GM12878 (cell line): ENCODE results near the gene GGCT. TPM values are rescaled to one million over a fixed set of nuclear protein-coding genes. Genes with fewer than 3 reads are reported as not detected.

ENCODE experiments used
- ATAC-seq: fragments of 200-7000 bp; cut with Tn5 transposase; 3 replicates; pipeline ENCODE4 v1.9.1; 2020; ENCODE audit warnings: mild to moderate bottlenecking, moderate library complexity
- BruUV-seq: library from RNA; stranded (reverse); fragments of 400-500 nt; replicated peaks from 2 replicates; lab custom pipeline; 2021; lab: Mats Ljungman, UMichigan
- CTCF ChIA-PET: fragments of 300-600 bp; sonication (Branson Sonifier 250); formaldehyde crosslinking; extraction: SDS; loops from one replicate; lab custom pipeline; 2021; ENCODE audit warnings: inconsistent platforms; lab: Yijun Ruan, JAX
- POLR2A ChIA-PET: fragments of 350-600 bp; formaldehyde crosslinking; extraction: SDS; loops from one replicate; lab custom pipeline; 2021; ENCODE audit warnings: inconsistent platforms; lab: Charles Lee
- RAD21 ChIA-PET: fragments of 300-600 bp; sonication (Branson Sonifier 250); formaldehyde crosslinking; loops from one replicate; lab custom pipeline; 2023; ENCODE audit warnings: antibody characterized with exemption; ENCODE audit not compliant: unreplicated experiment; lab: Charles Lee
- SMC1A ChIA-PET: fragments of 300-600 bp; sonication (Branson Sonifier 250); formaldehyde crosslinking; loops from one replicate; lab custom pipeline; 2023; ENCODE audit not compliant: unreplicated experiment, uncharacterized antibody; lab: Charles Lee
- DNase-seq: peaks from one replicate; pipeline ENCODE4 v3.0.0-alpha.2; 2011; ENCODE audit warnings: low read depth, low spot score
- FAIRE-seq: peaks from 3 replicates; lab custom pipeline; 2011; peaks lifted over from hg19 to GRCh38; lab: Jason Lieb, UNC
- H2AFZ ChIP-seq: 2 replicates; pipeline ENCODE4 v1.6.0; 2011; ENCODE audit warnings: low read depth, low read length, control low read depth; ENCODE audit not compliant: control insufficient read depth
- H3K27ac ChIP-seq: 2 replicates; pipeline ENCODE4 v1.5.1; 2011; ENCODE audit warnings: control low read depth; ENCODE audit not compliant: control insufficient read depth, insufficient read depth
- H3K27me3 ChIP-seq, 2 experiments: replicated peaks in 1 of 2; 2 replicates each; pipeline versions ENCODE4 v1.6.0 to v1.6.1; 2011; ENCODE audit warnings: low read length in 1 of 2; ENCODE audit not compliant: control insufficient read depth in 2 of 2, insufficient read depth in 2 of 2
- H3K36me3 ChIP-seq, 2 experiments: 2 replicates each; pipeline ENCODE4 v1.5.1; 2011; ENCODE audit warnings: low read length in 1 of 2; ENCODE audit not compliant: control insufficient read depth in 2 of 2, insufficient read depth in 2 of 2
- H3K4me1 ChIP-seq: 2 replicates; pipeline ENCODE4 v1.6.1; 2011; ENCODE audit warnings: mild to moderate bottlenecking, low read length, moderate library complexity, mixed read lengths; ENCODE audit not compliant: control insufficient read depth, insufficient read depth
- H3K4me2 ChIP-seq: 2 replicates; pipeline ENCODE4 v1.6.0; 2011; ENCODE audit warnings: control low read depth; ENCODE audit not compliant: control insufficient read depth, insufficient read depth
- H3K4me3 ChIP-seq: fragments of 200-600 bp; sonication (generic); 2 replicates; pipeline ENCODE4 v1.5.1; 2016
- H3K79me2 ChIP-seq: 2 replicates; pipeline ENCODE4 v1.6.0; 2011; ENCODE audit warnings: low read length; ENCODE audit not compliant: control insufficient read depth, insufficient read depth
- H3K9ac ChIP-seq: 2 replicates; pipeline ENCODE4 v1.8.0; 2011; ENCODE audit warnings: low read length, control low read depth, mixed read lengths; ENCODE audit not compliant: control insufficient read depth, insufficient read depth
- H3K9me3 ChIP-seq: replicated peaks from 3 replicates; pipeline ENCODE4 v1.5.1; 2011; ENCODE audit warnings: mild to moderate bottlenecking, low read length; ENCODE audit not compliant: control insufficient read depth, insufficient read depth
- H4K20me1 ChIP-seq: 2 replicates; pipeline ENCODE4 v1.6.0; 2011; ENCODE audit not compliant: control insufficient read depth, insufficient read depth
- EGR1 ChIP-seq, 2 experiments: IDR thresholded peaks; 1 replicate in 1 of 2; 2 replicates in 1 of 2; pipeline ENCODE4 v1.6.1; 2011 to 2012; ENCODE audit warnings: low read depth in 2 of 2, low read length in 2 of 2, borderline replicate concordance in 1 of 2, mild to moderate bottlenecking in 1 of 2, moderate library complexity in 1 of 2
- EP300 ChIP-seq, 2 experiments: fragments of 150-350 bp in 1 of 2; IDR thresholded peaks; 2 replicates each; pipeline ENCODE4 v1.6.1; 2011 to 2012; ENCODE audit warnings: low read depth in 2 of 2, low read length in 2 of 2, borderline replicate concordance in 1 of 2, improper control_type of control experiment in 1 of 2, inconsistent platforms in 1 of 2; ENCODE audit not compliant: control insufficient read depth in 1 of 2
- FOXK2 ChIP-seq: fragments of 450-650 bp; IDR thresholded peaks from 2 replicates; pipeline ENCODE4 v1.6.1; 2017; ENCODE audit warnings: mild to moderate bottlenecking, moderate library complexity
- GATAD2B ChIP-seq: fragments of 450-650 bp; conservative IDR thresholded peaks from 2 replicates; pipeline ENCODE4 v1.6.1; 2017; ENCODE audit warnings: low read depth, mild to moderate bottlenecking, moderate library complexity
- HDGF ChIP-seq: fragments of 450-650 bp; IDR thresholded peaks from 2 replicates; pipeline ENCODE4 v1.6.1; 2016; ENCODE audit warnings: antibody characterized with exemption
- IKZF1 ChIP-seq: fragments of 450-650 bp; conservative IDR thresholded peaks from 2 replicates; pipeline ENCODE4 v1.6.1; 2017; ENCODE audit warnings: antibody characterized with exemption, mild to moderate bottlenecking
- IRF3 ChIP-seq: fragments of 450-650 bp; IDR thresholded peaks from 2 replicates; pipeline ENCODE4 v1.6.1; 2014; ENCODE audit warnings: mild to moderate bottlenecking
- JUNB ChIP-seq: IDR thresholded peaks from 2 replicates; pipeline ENCODE4 v1.6.1; 2016; ENCODE audit warnings: antibody characterized with exemption, mild to moderate bottlenecking
- MTA2 ChIP-seq: fragments of 450-650 bp; IDR thresholded peaks from 2 replicates; pipeline ENCODE4 v1.6.1; 2016; ENCODE audit warnings: low read depth, mild to moderate bottlenecking, moderate library complexity
- MXI1 ChIP-seq: fragments of 150-350 bp; IDR thresholded peaks from 2 replicates; pipeline ENCODE4 v1.6.1; 2011; ENCODE audit warnings: low read depth, mild to moderate bottlenecking, inconsistent platforms, low read length, improper control_type of control experiment
- NFIC ChIP-seq: IDR thresholded peaks from 2 replicates; pipeline ENCODE4 v1.6.1; 2012; ENCODE audit warnings: low read depth, mild to moderate bottlenecking, inconsistent platforms, low read length, moderate library complexity
- RELB ChIP-seq: fragments of 450-650 bp; IDR thresholded peaks from 2 replicates; pipeline ENCODE4 v1.6.1; 2017; ENCODE audit warnings: low read depth, mild to moderate bottlenecking, moderate library complexity
- SIN3A ChIP-seq: IDR thresholded peaks from 2 replicates; pipeline ENCODE4 v1.6.1; 2012; ENCODE audit warnings: low read depth, low read length, improper control_type of control experiment
- SMAD1 ChIP-seq: fragments of 450-650 bp; IDR thresholded peaks from 2 replicates; pipeline ENCODE4 v1.6.1; 2018; ENCODE audit warnings: mild to moderate bottlenecking, low read depth; ENCODE audit not compliant: partially characterized antibody
- SPI1 ChIP-seq: IDR thresholded peaks from 2 replicates; pipeline ENCODE4 v1.6.1; 2011; ENCODE audit warnings: low read depth, mild to moderate bottlenecking, low read length, moderate library complexity, borderline replicate concordance; ENCODE audit not compliant: insufficient read depth
- TBL1XR1 ChIP-seq: IDR thresholded peaks from 2 replicates; pipeline ENCODE4 v1.6.1; 2012; ENCODE audit warnings: low read depth, low read length, improper control_type of control experiment
- YY1 ChIP-seq: IDR thresholded peaks from 2 replicates; pipeline ENCODE4 v1.6.1; 2011; ENCODE audit warnings: low read depth, mild to moderate bottlenecking, low read length
- ZBTB4 ChIP-seq: fragments of 450-650 bp; formaldehyde crosslinking; IDR thresholded peaks from 2 replicates; pipeline ENCODE4 v1.4.0; 2022; ENCODE audit warnings: mild to moderate bottlenecking, moderate library complexity
- in situ Hi-C: fragments of 300-500 bp; cut with MboI; formaldehyde crosslinking; loops from 9 replicates; pipeline ENCODE4 v1.14.3; 2018; ENCODE audit warnings: mixed read lengths
- intact Hi-C: fragments of 100-400 bp; cut with micrococcal nuclease; formaldehyde crosslinking; loops from one replicate; pipeline ENCODE4 v1.14.2; 2022; ENCODE audit not compliant: unreplicated experiment
- polyA plus RNA-seq, 11 experiments: library from polyadenylated mRNA; depleted of rRNA in 4 of 11; unstranded in 6 of 11; stranded (reverse) in 5 of 11; fragments of >200 nt; fragmentation: Nextera tagmentation in 4 of 11; fragmentation: Illumina TruSeq in 1 of 11; extraction: Ambion mirVana in 4 of 11; extraction: Trizol in 1 of 11; gene quantifications; 1 replicate in 1 of 11; 2 replicates in 10 of 11; pipeline versions ENCODE4 v1.2.1 to v1.2.3, GENCODE V29; 2011 to 2016; ENCODE audit warnings: inconsistent platforms in 2 of 11, missing spikeins in 2 of 11, low read depth in 1 of 11
- total RNA-seq, 4 experiments: library from RNA; depleted of rRNA in 3 of 4; stranded (reverse); fragments of >200 nt in 3 of 4; fragmentation: Illumina TruSeq in 1 of 4; extraction: Trizol in 1 of 4; gene quantifications; 2 replicates each; pipeline versions ENCODE4 v1.2.1 to v1.2.3, GENCODE V29; 2013 to 2021

Gene GGCT
- total and polyA plus RNA-seq, 10 of the 15 experiments (the other 5 are each of a cell fraction or from before 2014, with no cell fraction given): 57.0 to 215 (median 92.3) TPM

GRCh38 chr7:30493228-30493627 is 11.4 kb downstream of the GGCT start (continued):
- TF ChIP-seq GATAD2B (0 out of 2 replicates have a peak, but pooled peaks have one; percentile 26), SIN3A (no peak), YY1 (no peak), IKZF1 (peak; percentile 77), SMAD1 (no peak), RELB (peak; percentile 32; the same call in 1 of the 2 replicates), MTA2 (peak; percentile 79), NFIC (no peak), MXI1 (no peak)
- TF ChIP-seq, all 136 proteins: peak for 10

GRCh38 chr7:30491417-30491816 is 13.2 kb downstream of the GGCT start:
- ChIA-PET CTCF (interaction anchor here (0.6 kb wide), 1 partner anchor 199 kb away, joined by 3 read pairs; no protein-coding TSS in a partner anchor), SMC1A (interaction anchor here (1.1 kb wide), 1 partner anchor 17 kb away, joined by 4 read pairs; no protein-coding TSS in a partner anchor), RAD21 (no interaction called here), POLR2A (no interaction called here)
- Histone ChIP-seq H2AFZ (no peak overlapping the region), H3K9ac (no peak overlapping the region), H3K9me3 (peaks cover 2% of the 10 kb centered on the region; the same call in 1 of the 3 replicates), H3K27ac (no peak overlapping the region), H3K36me3 (peaks cover 0 to 3% of the 10 kb centered on the region in 2 experiments; a peak in 1 of 4 replicates), H4K20me1 (no peaks in the 10 kb centered on the region), H3K4me1 (no peaks in the 10 kb centered on the region), H3K4me3 (no peak overlapping the region), H3K4me2 (no peak overlapping the region), H3K27me3 (no peaks in the 10 kb centered on the region), H3K79me2 (no peaks in the 10 kb centered on the region)
- intact Hi-C loops (no loop called here), in situ Hi-C loops (no loop called here)
- ATAC-seq: no peak
- no TSS peak for BruUV-seq
- no peak for FAIRE-seq
- DNase-seq: no peak
- TF ChIP-seq FOXK2: no peak
- TF ChIP-seq ZBTB4 (CRISPR knock-in tag): no peak
- no peak for TF ChIP-seq IRF3
- no peak for TF ChIP-seq EGR1 (IDR thresholded peaks at IDR 0.05; ENCODE audit: borderline replicate concordance in 1 of 2, low read depth in 2 of 2, low read length in 2 of 2)
- TF ChIP-seq IKZF1: no peak
- no peak for TF ChIP-seq EP300 (IDR thresholded peaks at IDR 0.05; ENCODE audit: borderline replicate concordance in 1 of 2, control insufficient read depth in 1 of 2, low read depth in 2 of 2, low read length in 2 of 2)
- no peak for TF ChIP-seq HDGF
- TF ChIP-seq SPI1: no peak
- TF ChIP-seq TBL1XR1: no peak
- no peak for TF ChIP-seq JUNB
